Esophagus squamous epithelium (tissue), 4 donors: ENCODE results near the gene SWAP70.

ENCODE experiments used
- CTCF ChIP-seq, 6 experiments: fragments of 450-650 bp in 4 of 6; fragments of 200-600 bp in 2 of 6; sonication (generic) in 2 of 6; IDR thresholded peaks; one replicate each; pipeline ENCODE4 v1.5.1; 2016 to 2019; ENCODE audit warnings: antibody characterized with exemption in 6 of 6, mild to moderate bottlenecking in 4 of 6, moderate library complexity in 4 of 6
- POLR2A ChIP-seq, 4 donors: fragments of 450-650 bp; IDR thresholded peaks; one replicate each; pipeline ENCODE4 v1.6.1; 2017; ENCODE audit warnings: antibody characterized with exemption in 4 of 4, mild to moderate bottlenecking in 4 of 4, moderate library complexity in 3 of 4

- TF ChIP-seq CTCF (IDR thresholded peaks at IDR 0.05): no peak
- no peak for TF ChIP-seq POLR2A (IDR thresholded peaks at IDR 0.05)
These were observed 14.1 kb downstream of the SWAP70 start for GRCh38 chr11:9677951-9678350.
